Right kidney (tissue), 9 donors: Measurements from ENCODE around the gene ZNF177.
"Not testable (repeated sequence)": the region's sequence is repeated elsewhere in the genome, so short reads cannot be mapped to it uniquely, and the experiment has no call there.

ENCODE experiments used
- DNase-seq: peaks from one replicate; pipeline ENCODE4 v3.0.0-alpha.2; 2016
- long read RNA-seq, 8 donors: transcript quantifications; one replicate each; lab custom pipeline, GENCODE V29; 2026

ZNF177 gene
- long read RNA-seq, donor 1, result 0 reads
- long read RNA-seq, donor 2, result 0 reads
- long read RNA-seq, donor 3, result 0 reads
- long read RNA-seq, donor 4, result 0 reads
- long read RNA-seq, donor 5, result 0 reads
- long read RNA-seq, donor 6, result 0 reads
- long read RNA-seq, donor 7, result 0 reads
- long read RNA-seq, donor 8, result 0 reads

GRCh38 chr19:9362905-9363304, at the start of gene ZNF177:
ZNF177 (plus strand) TSS chr19:9363013; CDS start chr19:9378312, 15,299 bp downstream.
- DNase-seq, result peak; percentile 79

- DNase-seq, result no peak
These were observed 49.1 kb upstream of the ZNF177 start for GRCh38 chr19:9313756-9314155.

- DNase-seq, result no peak
These were observed 41.5 kb upstream of the ZNF177 start for GRCh38 chr19:9321338-9321737.

GRCh38 chr19:9321756-9322155, 41.1 kb upstream of the ZNF177 start:
- not testable (repeated sequence) for DNase-seq

- DNase-seq, result not testable (repeated sequence)
These were observed 40.6 kb upstream of the ZNF177 start for GRCh38 chr19:9322201-9322600.

GRCh38 chr19:9323557-9323918, 39.3 kb upstream of the ZNF177 start:
- no peak for DNase-seq

- peak; percentile 96 for DNase-seq
These were observed 38.8 kb upstream of the ZNF177 start, which contains the start of gene ZNF559 for GRCh38 chr19:9323919-9324583. ZNF559 (plus strand) TSS chr19:9324179; CDS start chr19:9338550, 14,371 bp downstream.

GRCh38 chr19:9324584-9324962, 38.2 kb upstream of the ZNF177 start:
- DNase-seq, result no peak

GRCh38 chr19:9329999-9330398, 32.8 kb upstream of the ZNF177 start:
- no peak for DNase-seq

- no peak for DNase-seq
These were observed 20.1 kb upstream of the ZNF177 start for GRCh38 chr19:9342610-9343304.

GRCh38 chr19:9345005-9345404, 17.8 kb upstream of the ZNF177 start:
- DNase-seq, result no peak

GRCh38 chr19:9348253-9348652, 14.6 kb upstream of the ZNF177 start:
- DNase-seq, result no peak

GRCh38 chr19:9348671-9349070, 14.1 kb upstream of the ZNF177 start:
- DNase-seq, result no peak

GRCh38 chr19:9352505-9352904, 10.3 kb upstream of the ZNF177 start:
- no peak for DNase-seq

GRCh38 chr19:9353011-9353410, 9.8 kb upstream of the ZNF177 start:
- DNase-seq, result no peak

GRCh38 chr19:9354651-9355050, 8.2 kb upstream of the ZNF177 start:
- no peak for DNase-seq

- no peak for DNase-seq
These were observed 8.2 kb downstream of the ZNF177 start for GRCh38 chr19:9370738-9371619.

GRCh38 chr19:9381361-9381785, 18.6 kb downstream of the ZNF177 start:
- DNase-seq, result no peak

- DNase-seq, result peak; percentile 77
These were observed 44.1 kb downstream of the ZNF177 start for GRCh38 chr19:9406798-9407352.

- no peak for DNase-seq
These were observed 45.0 kb downstream of the ZNF177 start for GRCh38 chr19:9407827-9408226.

GRCh38 chr19:9413240-9413954, 50.6 kb downstream of the ZNF177 start:
- DNase-seq, result no peak

- DNase-seq, result no peak
These were observed 65.1 kb downstream of the ZNF177 start for GRCh38 chr19:9427941-9428340.
